HCT116 (cell line): Measurements from ENCODE around the gene CHAF1A.

Source experiments
- CEBPB ChIP-seq: IDR thresholded peaks from 2 replicates; pipeline ENCODE4 v1.6.1; 2012; ENCODE audit warnings: low read depth
- CTCF ChIP-seq, 3 experiments: fragments of 200-600 bp in 1 of 3; sonication (generic) in 1 of 3; IDR thresholded peaks in 2 of 3; conservative IDR thresholded peaks in 1 of 3; 2 replicates each; pipeline ENCODE4 v1.5.1; 2012 to 2017; ENCODE audit warnings: low read depth in 2 of 3, low read length in 2 of 3, antibody characterized with exemption in 1 of 3, borderline replicate concordance in 1 of 3, control low read depth in 1 of 3, mild to moderate bottlenecking in 1 of 3, mixed read lengths in 1 of 3, mixed run types in 1 of 3, moderate library complexity in 1 of 3; ENCODE audit not compliant: insufficient read depth in 1 of 3
- EGR1 ChIP-seq: IDR thresholded peaks from 2 replicates; pipeline ENCODE4 v1.6.1; 2012; ENCODE audit warnings: low read depth
- ELF1 ChIP-seq: IDR thresholded peaks from 2 replicates; pipeline ENCODE4 v1.6.1; 2012; ENCODE audit warnings: low read depth, borderline replicate concordance
- EZH2 ChIP-seq: fragments of 200-600 bp; sonication (generic); IDR thresholded peaks from 2 replicates; pipeline ENCODE4 v1.6.1; 2017; ENCODE audit warnings: antibody characterized with exemption, mixed run types
- EZH2phosphoT487 ChIP-seq: fragments of 200-600 bp; IDR thresholded peaks from 2 replicates; pipeline ENCODE4 v1.6.1; 2018; ENCODE audit warnings: antibody characterized with exemption, borderline replicate concordance
- FOSL1 ChIP-seq: IDR thresholded peaks from 2 replicates; pipeline ENCODE4 v1.6.1; 2012; ENCODE audit warnings: low read depth
- MAX ChIP-seq: IDR thresholded peaks from 2 replicates; pipeline ENCODE4 v1.6.1; 2012
- POLR2A ChIP-seq: IDR thresholded peaks from 2 replicates; pipeline ENCODE4 v1.7.0; 2011; ENCODE audit warnings: borderline replicate concordance; ENCODE audit not compliant: insufficient read depth, insufficient read length; ENCODE audit errors: extremely low read depth
- POLR2AphosphoS5 ChIP-seq: IDR thresholded peaks from 2 replicates; pipeline ENCODE4 v1.6.1; 2011; ENCODE audit warnings: mild to moderate bottlenecking, low read depth, low read length, moderate library complexity
- SIN3A ChIP-seq: IDR thresholded peaks from 2 replicates; pipeline ENCODE4 v1.6.1; 2012; ENCODE audit warnings: low read depth
- SP1 ChIP-seq: IDR thresholded peaks from 2 replicates; pipeline ENCODE4 v1.6.1; 2012; ENCODE audit warnings: low read depth
- YY1 ChIP-seq: IDR thresholded peaks from 2 replicates; pipeline ENCODE4 v1.6.1; 2011; ENCODE audit warnings: low read length, low read depth, moderate library complexity, mild to moderate bottlenecking; ENCODE audit not compliant: insufficient replicate concordance; ENCODE audit errors: extremely low read depth
- ZNF274 ChIP-seq: fragments of 200-500 bp; sonication (Bioruptor generic); IDR thresholded peaks from 2 replicates; pipeline ENCODE4 v1.6.1; 2014; ENCODE audit warnings: mild to moderate bottlenecking, low read depth, low read length, inconsistent platforms

GRCh38 chr19:4449022-4449638, 46.7 kb downstream of the CHAF1A start:
- no peak for TF ChIP-seq CTCF (IDR thresholded peaks at IDR 0.05 in 2 of 3, conservative IDR thresholded peaks at IDR 0.05 in 1 of 3; ENCODE audit: borderline replicate concordance in 1 of 3, insufficient read depth in 1 of 3, low read depth in 2 of 3, low read length in 2 of 3)
- TF ChIP-seq SP1: no peak
- no peak for TF ChIP-seq ZNF274
- no peak for TF ChIP-seq EGR1
- TF ChIP-seq EZH2: no peak
- no peak for TF ChIP-seq MAX
- TF ChIP-seq FOSL1: no peak
- no peak for TF ChIP-seq EZH2phosphoT487
- no peak for TF ChIP-seq SIN3A
- no peak for TF ChIP-seq ELF1
- no peak for TF ChIP-seq CEBPB
- no peak for TF ChIP-seq POLR2AphosphoS5
- TF ChIP-seq YY1: no peak
- TF ChIP-seq POLR2A: no peak
